Measurements from ENCODE around the gene TBX18.

Gene TBX18

DNA sequence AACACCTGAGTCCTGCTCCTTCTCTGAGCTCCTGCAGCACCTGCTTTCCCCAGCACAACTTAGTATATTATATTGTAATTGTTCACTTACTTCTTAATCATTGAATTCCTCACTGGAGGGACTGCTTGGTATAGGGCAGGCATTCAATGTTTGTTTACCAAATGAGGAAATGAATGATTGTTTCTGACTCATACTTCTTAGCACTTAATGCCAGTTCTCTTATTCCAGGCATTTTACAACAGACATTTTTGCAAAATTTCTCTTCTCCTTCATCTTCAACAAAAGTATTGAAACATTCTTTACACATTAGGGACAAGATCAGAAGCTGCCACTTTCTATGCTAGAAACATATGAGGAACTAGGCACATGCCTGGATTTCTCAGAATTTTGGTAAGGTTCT, 119.4 kb downstream of the TBX18 start:
- H3K4me3 ChIP-seq (ENCODE audit: low read depth, low read length), result no peak overlapping the region
- no peak for DNase-seq (ENCODE audit: low read depth)
- TF ChIP-seq, protein P1, sequence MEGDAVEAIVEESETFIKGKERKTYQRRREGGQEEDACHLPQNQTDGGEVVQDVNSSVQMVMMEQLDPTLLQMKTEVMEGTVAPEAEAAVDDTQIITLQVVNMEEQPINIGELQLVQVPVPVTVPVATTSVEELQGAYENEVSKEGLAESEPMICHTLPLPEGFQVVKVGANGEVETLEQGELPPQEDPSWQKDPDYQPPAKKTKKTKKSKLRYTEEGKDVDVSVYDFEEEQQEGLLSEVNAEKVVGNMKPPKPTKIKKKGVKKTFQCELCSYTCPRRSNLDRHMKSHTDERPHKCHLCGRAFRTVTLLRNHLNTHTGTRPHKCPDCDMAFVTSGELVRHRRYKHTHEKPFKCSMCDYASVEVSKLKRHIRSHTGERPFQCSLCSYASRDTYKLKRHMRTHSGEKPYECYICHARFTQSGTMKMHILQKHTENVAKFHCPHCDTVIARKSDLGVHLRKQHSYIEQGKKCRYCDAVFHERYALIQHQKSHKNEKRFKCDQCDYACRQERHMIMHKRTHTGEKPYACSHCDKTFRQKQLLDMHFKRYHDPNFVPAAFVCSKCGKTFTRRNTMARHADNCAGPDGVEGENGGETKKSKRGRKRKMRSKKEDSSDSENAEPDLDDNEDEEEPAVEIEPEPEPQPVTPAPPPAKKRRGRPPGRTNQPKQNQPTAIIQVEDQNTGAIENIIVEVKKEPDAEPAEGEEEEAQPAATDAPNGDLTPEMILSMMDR (IDR thresholded peaks at IDR 0.05; ENCODE audit: low read depth, low read length, missing control alignments), result no peak
- in situ Hi-C loops (cut with HindIII; ENCODE audit: low sequenced_read_pairs), result no loop called here

DNA sequence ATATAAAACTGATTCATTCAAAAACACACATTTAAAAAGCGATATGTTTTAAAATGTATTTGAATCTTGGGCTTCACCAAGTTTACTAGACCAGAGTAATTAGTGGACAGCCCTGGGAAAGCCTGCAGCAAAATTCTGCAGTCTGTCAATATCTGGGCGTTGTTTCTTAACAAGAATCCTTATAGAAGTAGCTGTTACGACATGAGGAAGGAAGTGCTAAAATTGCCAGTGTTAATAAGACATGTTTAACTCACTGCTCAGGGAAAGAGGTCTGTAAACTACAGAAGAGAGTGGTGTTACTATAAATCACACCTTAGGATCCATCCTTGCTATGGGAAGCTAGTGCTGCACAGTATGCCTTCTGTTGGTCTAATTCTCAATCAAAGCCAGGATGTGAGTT, 120.6 kb downstream of the TBX18 start:
- TF ChIP-seq, protein P1 (IDR thresholded peaks at IDR 0.05; ENCODE audit: low read depth, low read length, missing control alignments), result no peak
- in situ Hi-C loops (cut with HindIII; ENCODE audit: low sequenced_read_pairs), result no loop called here
- no peak overlapping the region for H3K4me3 ChIP-seq (ENCODE audit: low read depth, low read length)
- no peak for DNase-seq (ENCODE audit: low read depth)

DNA sequence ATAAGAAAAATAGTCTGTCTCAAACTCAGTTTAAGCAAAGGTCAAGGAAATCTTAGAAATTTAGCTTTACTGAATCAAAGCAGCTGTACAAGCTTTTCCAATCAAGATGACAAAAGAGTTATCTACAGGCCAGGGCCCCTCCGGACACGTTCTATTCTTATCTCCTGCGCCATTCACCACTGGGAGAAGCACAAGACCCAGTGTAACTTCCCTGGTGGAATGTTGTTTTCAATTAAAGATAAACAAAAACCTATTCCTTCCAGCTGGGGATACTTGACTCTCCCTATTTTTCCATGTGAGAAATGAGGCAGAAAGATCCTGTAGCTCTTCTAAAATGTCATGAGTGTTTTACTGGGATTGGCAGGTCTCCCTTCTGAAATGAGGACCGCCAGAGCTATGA, 123.3 kb downstream of the TBX18 start:
- H3K4me3 ChIP-seq (ENCODE audit: low read depth, low read length), result no peak overlapping the region
- no peak for DNase-seq (ENCODE audit: low read depth)
- in situ Hi-C loops (cut with HindIII; ENCODE audit: low sequenced_read_pairs), result no loop called here
- TF ChIP-seq, protein P1 (IDR thresholded peaks at IDR 0.05; ENCODE audit: low read depth, low read length, missing control alignments), result no peak

DNA sequence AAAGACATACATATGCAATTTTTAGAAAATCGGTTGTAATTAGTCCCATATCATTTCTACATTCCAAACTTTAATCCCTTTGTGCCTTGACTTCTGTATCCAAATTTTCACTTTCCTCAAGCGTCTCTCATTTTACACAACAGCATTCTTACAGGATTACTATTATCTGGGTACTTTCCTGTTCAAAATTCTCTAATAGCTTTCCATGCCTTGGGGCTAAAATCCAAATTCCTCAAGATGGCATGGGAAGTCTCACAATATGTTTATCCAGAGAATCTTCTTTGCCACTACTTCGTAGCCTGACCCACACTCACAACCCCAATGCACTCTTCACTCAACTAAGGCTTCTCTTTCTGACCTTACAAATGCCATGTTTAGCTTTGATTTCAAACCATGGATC, 125.0 kb downstream of the TBX18 start:
- no peak for DNase-seq (ENCODE audit: low read depth)
- no peak overlapping the region for H3K4me3 ChIP-seq (ENCODE audit: low read depth, low read length)
- TF ChIP-seq, protein P1 (IDR thresholded peaks at IDR 0.05; ENCODE audit: low read depth, low read length, missing control alignments), result no peak
- in situ Hi-C loops (cut with HindIII; ENCODE audit: low sequenced_read_pairs), result no loop called here

DNA sequence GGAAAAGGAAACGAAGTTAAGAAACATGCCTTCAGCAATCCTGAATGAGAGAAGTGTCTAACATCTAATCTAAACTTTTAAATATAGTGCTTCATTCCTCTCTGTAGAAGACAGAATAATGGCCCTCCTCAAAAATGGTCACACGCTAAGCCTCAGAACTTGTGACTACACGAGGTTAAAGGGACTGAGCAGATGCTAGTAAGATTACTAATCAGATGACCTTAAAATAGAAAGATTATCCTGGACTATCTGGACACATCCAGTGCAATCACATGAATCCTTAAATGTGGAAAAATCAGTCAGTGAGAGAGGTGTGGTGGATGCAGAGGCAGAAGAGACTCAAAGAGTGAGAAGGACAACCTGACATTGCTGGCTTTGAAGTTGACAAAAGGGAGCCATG, 126.1 kb downstream of the TBX18 start:
- DNase-seq (ENCODE audit: low read depth), result no peak
- in situ Hi-C loops (cut with HindIII; ENCODE audit: low sequenced_read_pairs), result no loop called here
- H3K4me3 ChIP-seq (ENCODE audit: low read depth, low read length), result no peak overlapping the region
- TF ChIP-seq, protein P1 (IDR thresholded peaks at IDR 0.05; ENCODE audit: low read depth, low read length, missing control alignments), result no peak

Measured in astrocyte of the cerebellum (primary cell).